DOHH2 (cell line): Measurements from ENCODE around the gene TGM2.

Experiments used
- CTCF ChIP-seq: fragments of 200-600 bp; sonication (generic); IDR thresholded peaks from one replicate; pipeline ENCODE4 v1.5.1; 2014; ENCODE audit warnings: antibody characterized with exemption, mild to moderate bottlenecking, low read depth, low read length; ENCODE audit not compliant: poor library complexity, severe bottlenecking
- EZH2phosphoT487 ChIP-seq: fragments of 200-600 bp; sonication (generic); IDR thresholded peaks from 2 replicates; pipeline ENCODE4 v1.6.1; 2017; ENCODE audit warnings: borderline replicate concordance, mild to moderate bottlenecking, antibody characterized with exemption, low read length, moderate library complexity, mixed read lengths

GRCh38 chr20:38190166-38190565 is 25.1 kb upstream of the TGM2 start:
- TF ChIP-seq CTCF (no peak), EZH2phosphoT487 (no peak)
